C4-2B (cell line): Measurements from ENCODE around the gene DNTTIP2.

Source experiments
- H3K27ac ChIP-seq: fragments of 450-650 bp; 2 replicates; pipeline ENCODE4 v1.5.1; 2017
- ZFX ChIP-seq: fragments of 450-650 bp; IDR thresholded peaks from 2 replicates; pipeline ENCODE4 v1.6.1; 2017
- TF ChIP-seq, protein P1 (sequence below): fragments of 450-650 bp; conservative IDR thresholded peaks from 2 replicates; pipeline ENCODE4 v1.5.1; 2017; ENCODE audit warnings: mild to moderate bottlenecking

Gene DNTTIP2

DNA sequence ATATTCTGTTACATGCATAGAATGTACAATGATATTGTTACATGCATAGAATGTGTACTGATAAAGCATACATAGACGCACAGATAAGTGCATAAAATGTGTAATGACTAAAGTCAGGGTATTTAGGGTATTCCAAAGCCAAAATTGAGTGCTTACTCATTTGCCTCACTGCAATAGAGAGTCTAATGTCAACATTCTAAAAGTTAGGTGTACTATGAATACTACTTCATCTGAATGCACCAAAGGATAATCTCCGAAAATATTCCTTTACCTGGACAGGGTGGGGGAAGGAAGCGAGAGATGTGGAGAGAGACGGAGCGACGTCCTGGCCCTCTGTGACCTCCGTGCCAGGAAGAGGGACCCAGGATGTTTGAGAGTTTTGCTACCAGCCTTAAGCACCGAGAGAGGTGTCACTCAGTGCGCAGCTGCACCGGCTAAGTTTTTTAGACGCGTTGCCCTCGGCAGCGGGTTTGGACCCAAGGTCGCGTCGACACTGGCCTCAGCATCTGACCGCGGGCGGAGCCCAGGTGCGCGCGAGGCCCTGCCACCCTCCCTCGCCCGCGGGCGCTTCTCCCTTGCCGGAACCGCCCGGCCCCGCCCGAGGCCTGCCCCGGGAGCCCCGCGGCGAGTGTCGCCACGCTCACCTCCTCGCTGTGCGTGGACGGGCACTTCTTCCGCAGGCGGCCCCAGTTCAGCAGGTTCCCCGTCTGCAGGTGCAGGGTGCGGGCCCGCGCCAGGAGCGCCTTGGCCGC, 29.6 kb upstream of the DNTTIP2 start:
- H3K27ac ChIP-seq: peak overlapping the region; percentile 86
- TF ChIP-seq, protein P1, sequence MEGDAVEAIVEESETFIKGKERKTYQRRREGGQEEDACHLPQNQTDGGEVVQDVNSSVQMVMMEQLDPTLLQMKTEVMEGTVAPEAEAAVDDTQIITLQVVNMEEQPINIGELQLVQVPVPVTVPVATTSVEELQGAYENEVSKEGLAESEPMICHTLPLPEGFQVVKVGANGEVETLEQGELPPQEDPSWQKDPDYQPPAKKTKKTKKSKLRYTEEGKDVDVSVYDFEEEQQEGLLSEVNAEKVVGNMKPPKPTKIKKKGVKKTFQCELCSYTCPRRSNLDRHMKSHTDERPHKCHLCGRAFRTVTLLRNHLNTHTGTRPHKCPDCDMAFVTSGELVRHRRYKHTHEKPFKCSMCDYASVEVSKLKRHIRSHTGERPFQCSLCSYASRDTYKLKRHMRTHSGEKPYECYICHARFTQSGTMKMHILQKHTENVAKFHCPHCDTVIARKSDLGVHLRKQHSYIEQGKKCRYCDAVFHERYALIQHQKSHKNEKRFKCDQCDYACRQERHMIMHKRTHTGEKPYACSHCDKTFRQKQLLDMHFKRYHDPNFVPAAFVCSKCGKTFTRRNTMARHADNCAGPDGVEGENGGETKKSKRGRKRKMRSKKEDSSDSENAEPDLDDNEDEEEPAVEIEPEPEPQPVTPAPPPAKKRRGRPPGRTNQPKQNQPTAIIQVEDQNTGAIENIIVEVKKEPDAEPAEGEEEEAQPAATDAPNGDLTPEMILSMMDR: no peak
- peak; percentile 95 for TF ChIP-seq ZFX

DNA sequence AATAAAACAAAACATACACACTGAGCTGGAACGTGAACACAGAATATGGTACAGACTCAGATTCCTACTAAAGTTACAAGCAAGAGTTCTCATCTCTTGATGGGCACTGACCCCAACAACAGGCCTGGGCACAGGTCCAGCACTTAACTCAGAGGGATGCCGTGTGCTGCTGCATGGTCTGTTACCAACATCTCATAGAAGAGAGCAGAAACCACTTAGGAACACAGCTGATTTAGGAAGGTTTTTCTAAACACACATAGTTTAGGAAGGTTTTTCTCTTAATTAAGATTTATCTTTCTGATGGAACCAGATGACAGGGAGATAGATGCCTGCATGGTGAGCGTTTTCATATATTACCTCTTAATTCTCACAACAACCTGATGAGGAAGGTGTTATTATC, 28.7 kb upstream of the DNTTIP2 start:
- H3K27ac ChIP-seq: no peak overlapping the region
- no peak for TF ChIP-seq ZFX
- TF ChIP-seq, protein P1: no peak

DNA sequence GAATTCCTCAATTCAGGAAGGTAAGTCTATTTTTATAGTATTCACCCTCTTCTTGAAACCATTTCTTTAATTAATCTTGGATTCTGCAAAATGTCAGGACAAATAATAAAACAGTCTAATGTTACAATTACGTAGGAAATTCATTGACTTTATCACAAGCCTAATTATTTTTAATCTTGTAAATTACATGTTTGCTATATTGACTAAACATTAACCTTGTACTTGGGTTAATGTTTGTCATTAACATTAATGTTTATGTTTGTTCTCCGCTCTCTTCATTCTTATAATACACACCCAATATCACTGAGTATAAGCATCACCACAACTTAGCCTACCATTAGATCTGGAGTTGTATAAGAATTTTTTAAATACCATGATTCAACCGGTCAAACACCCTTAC, 27.5 kb upstream of the DNTTIP2 start:
- TF ChIP-seq, protein P1: no peak
- TF ChIP-seq ZFX: no peak
- no peak overlapping the region for H3K27ac ChIP-seq

DNA sequence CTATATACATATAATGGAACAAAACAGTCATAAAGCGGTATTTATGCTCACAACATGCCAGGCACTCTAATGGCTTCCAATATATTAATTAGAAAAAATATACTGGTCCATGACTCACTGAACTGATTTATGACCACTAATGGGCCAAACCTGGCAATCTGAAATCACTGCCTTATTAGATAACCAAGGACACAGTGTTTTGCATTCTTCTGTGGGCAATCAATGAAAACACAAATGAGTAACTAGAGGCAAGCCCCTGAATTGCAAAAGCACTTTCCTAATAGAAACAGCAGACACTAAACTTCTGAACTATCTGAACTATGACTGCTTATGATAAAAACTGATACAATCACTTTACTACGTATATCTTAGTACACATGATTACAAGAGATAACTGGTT, 26.7 kb upstream of the DNTTIP2 start:
- TF ChIP-seq, protein P1: no peak
- TF ChIP-seq ZFX: no peak
- H3K27ac ChIP-seq: no peak overlapping the region

DNA sequence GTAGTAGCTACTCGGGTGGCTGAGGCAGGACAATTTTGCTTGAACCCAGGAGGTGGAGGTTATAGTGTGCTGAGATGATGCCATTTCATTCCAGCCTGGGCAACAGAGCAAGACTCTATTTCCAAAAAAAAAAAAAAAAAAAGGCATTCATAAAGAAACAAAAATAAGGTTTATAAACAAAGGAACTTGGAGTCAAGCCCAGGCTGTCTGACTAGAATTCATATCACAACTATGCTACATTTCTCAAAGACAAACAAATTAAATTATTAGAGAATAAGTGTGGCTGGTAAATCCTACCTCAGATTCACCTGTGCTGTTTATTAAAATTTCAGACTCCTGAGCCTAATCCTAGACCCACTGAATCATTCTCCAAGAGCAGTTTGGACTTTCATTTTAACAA, 26.0 kb upstream of the DNTTIP2 start:
- peak overlapping the region; percentile 62 for H3K27ac ChIP-seq
- no peak for TF ChIP-seq ZFX
- TF ChIP-seq, protein P1: no peak

DNA sequence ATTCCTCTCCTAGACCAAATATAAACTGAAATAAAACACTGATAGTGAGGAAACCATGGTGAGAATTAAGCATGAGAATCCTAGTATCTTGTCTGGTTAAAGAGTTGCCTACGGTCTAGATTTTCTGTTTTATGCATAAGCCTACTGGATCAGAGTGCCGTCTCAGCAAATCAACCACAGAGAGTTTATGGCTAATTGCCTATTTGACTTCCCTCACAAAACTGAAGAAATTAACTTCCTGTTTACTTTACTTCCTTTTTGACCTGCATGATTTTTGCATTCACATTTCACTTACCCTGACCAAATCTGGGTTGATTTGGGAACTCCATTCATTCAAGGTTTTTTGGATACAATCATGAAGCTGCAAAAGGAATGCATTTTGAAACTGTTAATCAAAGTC, 25.2 kb upstream of the DNTTIP2 start:
- TF ChIP-seq, protein P1: no peak
- TF ChIP-seq ZFX: no peak
- H3K27ac ChIP-seq: no peak overlapping the region

DNA sequence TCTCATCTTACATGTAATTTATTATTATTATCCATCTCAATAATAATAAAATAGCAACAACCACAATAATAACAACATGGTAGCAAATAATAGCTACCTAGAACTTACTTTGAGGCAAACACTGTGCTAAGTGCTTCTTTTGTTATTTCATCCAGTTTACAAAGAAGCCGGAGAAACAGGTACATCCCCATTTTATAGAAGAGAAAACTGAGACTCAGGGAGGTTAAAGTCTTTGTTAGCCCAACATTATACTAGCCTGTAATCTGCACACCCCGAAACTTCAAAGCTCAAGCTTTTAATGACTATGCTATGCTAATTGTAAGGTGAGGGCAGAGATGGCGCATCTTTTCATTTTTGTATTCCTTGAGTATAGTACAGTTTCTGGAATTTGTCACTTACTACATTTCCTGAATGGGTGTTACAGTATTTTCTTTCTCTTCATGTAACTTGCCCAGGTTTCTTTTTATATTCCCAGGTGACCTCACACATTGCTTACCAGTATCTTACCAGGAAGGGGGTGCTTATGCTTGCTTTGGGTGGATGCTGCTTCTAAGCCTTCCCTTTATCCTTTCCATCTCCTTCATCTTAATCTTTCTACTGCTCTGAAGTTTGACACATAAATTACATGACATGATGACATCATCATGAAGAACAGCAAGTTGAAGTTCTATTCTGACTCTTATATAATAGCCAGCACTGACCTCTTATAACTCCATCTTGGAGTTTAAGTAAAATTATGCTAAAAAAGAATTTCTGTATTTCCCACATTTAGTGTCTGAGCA, 21.9 kb upstream of the DNTTIP2 start:
- H3K27ac ChIP-seq: no peak overlapping the region
- TF ChIP-seq, protein P1: no peak
- no peak for TF ChIP-seq ZFX
